CD4-positive, CD25-positive, alpha-beta regulatory T cell (primary cell): Measurements from ENCODE around the gene ZC3HAV1L. TPM values are rescaled to one million over a fixed set of nuclear protein-coding genes. Genes with fewer than 3 reads are reported as not detected.
A peak's percentile ranks its signal among the peaks of the same experiment; 100 is the strongest.

Experiments
- ATAC-seq, 2 donors: fragments of 150-1000 bp; cut with Tn5 transposase; one replicate each; pipeline ENCODE4 v1.10.0; 2021; ENCODE audit warnings: low read depth in 2 of 2, moderate number of reproducible peaks in 2 of 2, moderate library complexity in 1 of 2
- DNase-seq, 3 donors: peaks; one replicate each; pipeline versions ENCODE4 v3.0.0 to v3.0.0-alpha.2; 2012 to 2022; ENCODE audit warnings: mixed read lengths in 1 of 3
- H3K27ac ChIP-seq: one replicate; pipeline ENCODE4 v1.7.0; 2013; ENCODE audit warnings: mild to moderate bottlenecking, low read length; ENCODE audit not compliant: insufficient read depth, poor library complexity, severe bottlenecking
- H3K27me3 ChIP-seq: one replicate; pipeline ENCODE4 v1.7.0; 2013; ENCODE audit warnings: low read length; ENCODE audit not compliant: control insufficient read depth, insufficient read depth
- H3K36me3 ChIP-seq: one replicate; pipeline ENCODE4 v1.7.0; 2013; ENCODE audit warnings: mild to moderate bottlenecking, low read length, moderate library complexity; ENCODE audit not compliant: control insufficient read depth, insufficient read depth
- H3K4me1 ChIP-seq: 2 replicates; pipeline ENCODE4 v1.7.0; 2013; ENCODE audit warnings: mild to moderate bottlenecking, low read length; ENCODE audit not compliant: insufficient read depth, control insufficient read depth, poor library complexity, severe bottlenecking
- H3K4me3 ChIP-seq: one replicate; pipeline ENCODE4 v1.7.0; 2013; ENCODE audit warnings: low read depth, mild to moderate bottlenecking, low read length, moderate library complexity
- H3K9me3 ChIP-seq, 2 experiments: 1 replicate in 1 of 2; 2 replicates in 1 of 2; pipeline ENCODE4 v1.7.0; 2013; ENCODE audit warnings: low read length in 2 of 2, mild to moderate bottlenecking in 1 of 2, moderate library complexity in 1 of 2; ENCODE audit not compliant: control insufficient read depth in 2 of 2
- H3K27ac Mint-ChIP-seq, 3 donors: one replicate each; pipeline ENCODE4 v1.8.0; 2020 to 2022; ENCODE audit warnings: mild to moderate bottlenecking in 3 of 3, mixed read lengths in 3 of 3, moderate library complexity in 2 of 3
- H3K27me3 Mint-ChIP-seq: one replicate; pipeline ENCODE4 v1.8.0; 2022; ENCODE audit warnings: mild to moderate bottlenecking, mixed read lengths
- H3K36me3 Mint-ChIP-seq: one replicate; pipeline ENCODE4 v1.8.0; 2020; ENCODE audit warnings: mixed read lengths
- H3K4me1 Mint-ChIP-seq, 4 donors: one replicate each; pipeline ENCODE4 v1.8.0; 2020 to 2022; ENCODE audit warnings: mixed read lengths in 4 of 4, mild to moderate bottlenecking in 1 of 4
- H3K4me3 Mint-ChIP-seq, 4 donors: one replicate each; pipeline ENCODE4 v1.8.0; 2020 to 2022; ENCODE audit warnings: mild to moderate bottlenecking in 4 of 4, mixed read lengths in 4 of 4, moderate library complexity in 3 of 4
- H3K9me3 Mint-ChIP-seq, 7 donors: one replicate each; pipeline ENCODE4 v1.8.0; 2020 to 2022; ENCODE audit warnings: mixed read lengths in 7 of 7, mild to moderate bottlenecking in 3 of 7, moderate library complexity in 2 of 7
- polyA plus RNA-seq, 4 donors: library from polyadenylated mRNA; unstranded; fragments of 300-500 nt; fragmentation: Illumina TruSeq; gene quantifications; one replicate each; pipeline ENCODE4 v1.2.3, GENCODE V29; 2021
- total RNA-seq: library from RNA; stranded (reverse); gene quantifications from one replicate; pipeline ENCODE4 v1.2.3, GENCODE V29; 2022

The ZC3HAV1L gene
- total and polyA plus RNA-seq, 5 donors from 2014 or later: 0.25 to 1.4 (median 0.75) TPM; not detected in 1

GRCh38 chr7:139051655-139052054 is 15.8 kb upstream of the ZC3HAV1L start:
- Mint-ChIP-seq H3K36me3 (peaks cover 60% of the 10 kb centered on the region), H3K4me3 (no peak overlapping the region), H3K27ac (no peak overlapping the region), H3K9me3 (no peaks in the 10 kb centered on the region), H3K27me3 (no peaks in the 10 kb centered on the region), H3K4me1 (peaks cover 13 to 30% (median 19%) of the 10 kb centered on the region in 4 donors)
- no peak for ATAC-seq
- Histone ChIP-seq H3K36me3 (peaks cover 96% of the 10 kb centered on the region), H3K4me1 (no peaks in the 10 kb centered on the region), H3K27me3 (no peaks in the 10 kb centered on the region), H3K9me3 (no peaks in the 10 kb centered on the region), H3K27ac (peak overlapping the region; percentile 19), H3K4me3 (no peak overlapping the region)
- DNase-seq: no peak

DNA sequence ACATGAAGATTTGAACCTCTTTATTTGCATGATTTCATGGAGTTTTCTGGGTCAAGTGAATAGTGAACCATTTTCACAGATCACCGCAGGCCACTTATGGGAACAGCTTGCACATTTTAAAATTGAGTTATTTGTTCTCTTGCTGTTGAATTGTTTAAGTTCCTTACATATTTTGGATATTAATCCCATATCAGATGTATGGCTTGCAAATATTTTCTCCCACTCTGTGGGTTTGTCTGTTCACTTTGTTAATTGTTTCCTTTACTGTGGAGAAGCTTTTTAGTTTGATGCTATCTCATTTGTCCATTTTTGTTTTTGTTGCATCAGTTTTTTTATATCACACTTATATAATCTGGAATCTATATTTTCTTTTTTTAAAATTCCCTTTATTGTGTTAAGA is 14.1 kb upstream of the ZC3HAV1L start:
- Histone ChIP-seq H3K27me3 (no peaks in the 10 kb centered on the region), H3K27ac (no peak overlapping the region), H3K36me3 (peaks cover 95% of the 10 kb centered on the region), H3K4me3 (no peak overlapping the region), H3K9me3 (no peaks in the 10 kb centered on the region), H3K4me1 (peaks cover 15% of the 10 kb centered on the region)
- H3K27me3 Mint-ChIP-seq: no peaks in the 10 kb centered on the region
- no peak for DNase-seq
- H3K4me3 Mint-ChIP-seq: no peak overlapping the region
- H3K36me3 Mint-ChIP-seq: peaks cover 69% of the 10 kb centered on the region
- peaks cover 21 to 42% (median 32%) of the 10 kb centered on the region in 4 donors for H3K4me1 Mint-ChIP-seq
- H3K27ac Mint-ChIP-seq: peak overlapping the region; percentile 7 to 19 (median 15)
- H3K9me3 Mint-ChIP-seq: peaks cover 0 to 2% (median 0%) of the 10 kb centered on the region in 7 donors
- ATAC-seq: no peak

GRCh38 chr7:139049111-139049510 is 13.3 kb upstream of the ZC3HAV1L start:
- H3K27ac ChIP-seq: no peak overlapping the region
- peaks cover 89% of the 10 kb centered on the region for H3K36me3 ChIP-seq
- H3K4me3 ChIP-seq: no peak overlapping the region
- H3K4me3 Mint-ChIP-seq: no peak overlapping the region
- peaks cover 0 to 2% (median 0%) of the 10 kb centered on the region in 7 donors for H3K9me3 Mint-ChIP-seq
- no peaks in the 10 kb centered on the region for H3K27me3 Mint-ChIP-seq
- peak overlapping the region; percentile 19 to 85 (median 63) for H3K27ac Mint-ChIP-seq
- peaks cover 69% of the 10 kb centered on the region for H3K36me3 Mint-ChIP-seq
- H3K4me1 Mint-ChIP-seq: peaks cover 29 to 47% (median 39%) of the 10 kb centered on the region in 4 donors
- no peaks in the 10 kb centered on the region for H3K27me3 ChIP-seq
- no peak for DNase-seq
- H3K9me3 ChIP-seq: no peaks in the 10 kb centered on the region
- no peak for ATAC-seq
- peaks cover 23% of the 10 kb centered on the region for H3K4me1 ChIP-seq

- H3K27ac Mint-ChIP-seq: peak overlapping the region in 1 of 3 donors; percentile 48
- H3K9me3 Mint-ChIP-seq: peaks cover 0 to 2% (median 0%) of the 10 kb centered on the region in 7 donors
- Histone ChIP-seq H3K27me3 (no peaks in the 10 kb centered on the region), H3K36me3 (peaks cover 85% of the 10 kb centered on the region), H3K4me3 (no peak overlapping the region), H3K27ac (no peak overlapping the region), H3K9me3 (no peaks in the 10 kb centered on the region), H3K4me1 (peaks cover 28% of the 10 kb centered on the region)
- H3K36me3 Mint-ChIP-seq: peaks cover 66% of the 10 kb centered on the region
- peaks cover 36 to 57% (median 47%) of the 10 kb centered on the region in 4 donors for H3K4me1 Mint-ChIP-seq
- DNase-seq (no peak), ATAC-seq (no peak)
- no peaks in the 10 kb centered on the region for H3K27me3 Mint-ChIP-seq
- H3K4me3 Mint-ChIP-seq: no peak overlapping the region
These were observed 12.1 kb upstream of the ZC3HAV1L start for GRCh38 chr7:139047970-139048369.

DNA sequence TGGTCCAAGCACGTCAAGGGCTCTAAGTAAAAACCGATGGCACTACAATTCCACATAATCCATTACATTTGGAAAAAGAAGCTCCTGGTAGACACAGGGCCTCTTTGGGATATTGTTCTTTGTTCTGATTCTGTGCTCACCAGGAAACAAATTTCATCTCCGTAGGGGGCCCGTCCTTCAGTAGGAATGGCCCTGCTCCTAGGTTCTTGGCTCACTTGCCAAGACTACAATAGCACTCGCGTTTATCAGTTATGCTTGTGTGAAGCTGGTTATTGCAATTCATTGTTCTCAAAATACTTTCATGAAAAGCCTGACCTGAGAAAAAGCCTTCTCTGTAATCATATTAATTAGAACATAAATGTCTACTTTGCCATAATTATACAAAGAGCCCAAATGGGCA is 10.3 kb upstream of the ZC3HAV1L start:
- H3K27ac ChIP-seq: peak overlapping the region; percentile 68
- H3K27ac Mint-ChIP-seq: peak overlapping the region in 1 of 3 donors; percentile 86
- H3K4me1 Mint-ChIP-seq: peaks cover 46 to 65% (median 49%) of the 10 kb centered on the region in 4 donors
- H3K9me3 Mint-ChIP-seq: peaks cover 0 to 3% (median 0%) of the 10 kb centered on the region in 7 donors
- ATAC-seq: no peak
- no peaks in the 10 kb centered on the region for H3K9me3 ChIP-seq
- H3K36me3 ChIP-seq: peaks cover 69% of the 10 kb centered on the region
- H3K4me1 ChIP-seq: peaks cover 32% of the 10 kb centered on the region
- no peaks in the 10 kb centered on the region for H3K27me3 Mint-ChIP-seq
- no peak for DNase-seq
- H3K27me3 ChIP-seq: no peaks in the 10 kb centered on the region
- no peak overlapping the region for H3K4me3 ChIP-seq
- H3K4me3 Mint-ChIP-seq: peak overlapping the region in 3 of 4 donors; percentile 39 to 59 (median 46)
- H3K36me3 Mint-ChIP-seq: peaks cover 60% of the 10 kb centered on the region

DNA sequence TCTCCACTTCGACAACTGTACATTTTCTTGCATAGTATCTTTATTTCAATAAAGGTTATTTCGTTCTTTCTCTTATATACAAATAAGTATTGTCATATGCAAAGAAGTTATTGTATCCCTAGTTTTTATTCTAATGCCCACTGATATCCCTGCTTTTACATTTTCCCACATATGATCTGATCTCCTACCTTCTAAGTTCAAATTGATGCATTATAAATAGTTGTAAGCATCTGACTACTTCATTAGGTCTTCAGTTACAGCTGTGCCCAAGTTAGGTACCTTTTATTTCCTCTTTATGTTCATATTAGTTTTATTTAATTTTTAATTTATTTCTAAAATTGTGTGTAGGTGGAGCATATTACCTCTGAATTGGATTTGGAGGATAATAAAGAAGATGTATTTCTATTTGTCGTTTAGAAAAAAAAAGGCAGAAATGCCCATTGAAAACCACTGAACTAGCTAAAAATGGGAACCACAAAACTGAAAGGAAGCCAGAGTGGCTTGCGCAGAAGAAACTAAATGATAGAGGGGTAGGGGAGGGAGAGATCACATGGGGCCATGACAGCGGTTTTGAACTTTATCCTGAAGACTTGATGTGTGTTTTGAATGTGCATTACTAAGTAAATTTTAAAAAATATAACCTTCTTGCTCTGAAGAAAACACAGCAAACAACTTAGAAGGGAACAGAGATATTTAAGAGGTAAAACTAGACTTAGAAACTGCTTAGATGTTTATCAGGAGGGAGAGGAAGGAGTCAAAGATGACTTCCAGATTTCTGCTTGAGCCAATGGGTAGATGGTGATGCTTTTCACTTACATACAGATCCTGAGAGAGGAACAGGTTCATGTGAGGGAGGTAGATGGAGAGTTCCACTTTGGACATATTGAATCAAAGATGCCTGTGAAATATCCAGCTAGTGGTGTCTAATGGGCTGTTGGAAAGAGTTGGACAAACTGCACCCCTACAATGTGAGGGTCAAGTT is 9.3 kb upstream of the ZC3HAV1L start:
- peak in 2 of 3 donors; percentile 21 to 58 for DNase-seq
- H3K27me3 ChIP-seq: no peaks in the 10 kb centered on the region
- H3K27ac Mint-ChIP-seq: peak overlapping the region; percentile 72 to 92 (median 86)
- no peak for ATAC-seq
- peaks cover 32% of the 10 kb centered on the region for H3K4me1 ChIP-seq
- H3K4me3 Mint-ChIP-seq: peak overlapping the region; percentile 5 to 59 (median 40)
- peaks cover 0 to 3% (median 0%) of the 10 kb centered on the region in 7 donors for H3K9me3 Mint-ChIP-seq
- H3K36me3 ChIP-seq: peaks cover 59% of the 10 kb centered on the region
- H3K4me3 ChIP-seq: peak overlapping the region; percentile 70
- peaks cover 46 to 67% (median 49%) of the 10 kb centered on the region in 4 donors for H3K4me1 Mint-ChIP-seq
- H3K27me3 Mint-ChIP-seq: no peaks in the 10 kb centered on the region
- no peaks in the 10 kb centered on the region for H3K9me3 ChIP-seq
- peak overlapping the region; percentile 68 for H3K27ac ChIP-seq
- H3K36me3 Mint-ChIP-seq: peaks cover 55% of the 10 kb centered on the region

DNA sequence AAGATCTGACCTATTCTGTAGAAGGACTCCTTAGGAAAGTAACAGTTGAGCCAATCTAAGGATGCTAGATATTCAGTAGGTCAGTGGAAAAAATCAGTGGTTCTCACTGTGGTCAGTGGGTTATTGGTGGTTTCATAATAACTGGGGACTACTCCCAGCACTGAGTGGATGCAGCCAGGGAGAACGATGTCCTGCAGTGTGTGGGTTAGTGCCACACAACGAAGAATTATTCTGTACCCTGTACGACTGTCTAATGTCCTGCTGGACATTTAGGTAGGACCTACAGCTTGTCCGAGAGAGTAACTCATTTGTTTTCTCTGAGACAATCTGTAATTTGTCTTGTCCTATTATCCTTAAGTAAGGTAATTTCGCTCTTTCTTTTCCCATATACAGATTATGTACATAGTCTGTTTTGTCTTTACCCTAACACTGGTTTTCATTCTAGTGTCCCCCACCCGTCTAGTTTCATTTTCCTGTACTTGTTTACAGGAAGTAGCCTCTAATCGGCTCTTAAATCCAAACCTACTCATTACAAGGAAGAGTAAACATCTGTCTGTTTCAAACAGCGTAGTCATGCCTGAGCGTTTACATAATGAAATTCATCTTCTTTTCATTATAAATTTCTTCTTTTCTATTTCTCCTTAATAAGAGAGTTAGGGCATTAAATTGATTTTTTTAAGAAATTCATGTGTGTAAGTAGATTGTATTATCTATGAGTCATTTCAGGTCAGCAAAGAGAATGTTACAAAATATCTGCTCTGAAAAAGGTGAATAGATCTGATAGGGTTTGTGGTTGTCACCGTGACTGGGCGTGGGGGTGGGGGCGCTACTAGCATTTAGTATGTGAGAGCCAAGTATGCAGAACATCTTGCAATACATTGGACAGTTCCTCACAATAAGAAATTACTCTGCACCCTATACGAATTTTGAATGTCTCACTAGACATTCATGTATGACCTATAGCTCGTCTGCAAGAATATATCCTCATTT is 8.3 kb upstream of the ZC3HAV1L start:
- peak overlapping the region; percentile 68 for H3K27ac ChIP-seq
- Mint-ChIP-seq H3K4me3 (peak overlapping the region; percentile 5 to 59 (median 28)), H3K9me3 (peaks cover 0 to 3% (median 0%) of the 10 kb centered on the region in 7 donors), H3K27me3 (no peaks in the 10 kb centered on the region), H3K27ac (peak overlapping the region; percentile 66 to 92 (median 92)), H3K36me3 (peaks cover 46% of the 10 kb centered on the region), H3K4me1 (peaks cover 42 to 63% (median 43%) of the 10 kb centered on the region in 4 donors)
- DNase-seq: peak; percentile 59 to 75 (median 69)
- H3K9me3 ChIP-seq: no peaks in the 10 kb centered on the region
- peaks cover 49% of the 10 kb centered on the region for H3K36me3 ChIP-seq
- H3K4me3 ChIP-seq: peak overlapping the region; percentile 70
- peak; percentile 68 to 72 for ATAC-seq
- H3K27me3 ChIP-seq: no peaks in the 10 kb centered on the region
- peaks cover 32% of the 10 kb centered on the region for H3K4me1 ChIP-seq
